Stimulated activated CD8-positive, alpha-beta memory T cell treated with anti-CD3 and anti-CD28 coated beads, Interleukin-2, amount 100 ng/mL, for 1 hour (primary cell): ENCODE measurements around the gene LCE6A.

Experiments used
- DNase-seq, 2 donors: peaks; one replicate each; pipeline ENCODE4 v3.0.0-alpha.2; 2020; ENCODE audit warnings: low read depth in 2 of 2

LCE6A gene

DNA sequence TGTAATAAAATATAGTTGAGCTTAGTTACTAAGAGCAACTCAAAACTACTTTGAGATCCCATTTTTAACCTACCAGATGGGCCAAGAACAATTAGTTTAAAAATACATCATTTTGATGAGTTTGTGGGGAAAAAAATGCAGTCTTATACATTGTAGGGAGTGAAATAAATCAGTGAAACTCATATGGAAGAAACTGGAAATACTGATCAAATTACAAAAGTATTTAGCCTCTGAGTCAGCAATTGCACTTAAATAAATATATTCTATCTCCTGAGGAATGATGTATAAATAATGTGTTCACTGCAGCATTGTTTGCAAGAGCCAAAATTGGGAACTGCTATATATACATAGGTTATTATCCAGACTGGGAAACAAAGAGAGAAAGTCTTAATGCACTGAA, 30.8 kb downstream of the LCE6A start:
- DNase-seq = no peak

DNA sequence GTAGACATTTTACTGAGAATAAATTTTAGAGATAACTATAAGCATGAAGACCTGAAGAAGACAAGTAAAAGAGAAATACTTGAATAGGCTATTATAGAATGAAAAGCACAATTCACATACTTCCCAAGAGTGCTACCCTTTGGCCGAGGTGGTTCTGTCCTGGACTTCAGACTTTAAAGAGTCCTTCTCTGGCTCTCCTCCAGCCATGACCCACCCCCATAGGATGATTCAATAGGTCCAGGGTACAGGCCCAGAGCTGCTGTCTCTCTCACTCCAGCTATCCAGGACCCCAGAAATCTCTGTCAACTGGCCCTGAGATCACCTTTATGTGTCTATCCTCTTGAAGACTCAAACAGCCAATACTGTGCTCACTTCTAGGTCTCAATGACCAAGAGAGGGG, 34.2 kb downstream of the LCE6A start:
- no peak for DNase-seq

GRCh38 chr1:152878042-152878441, 35.4 kb downstream of the LCE6A start, which contains the start of gene SMCP:
SMCP (plus strand) TSS chr1:152878322; CDS start chr1:152884423, 6,101 bp downstream.
- no peak for DNase-seq

DNA sequence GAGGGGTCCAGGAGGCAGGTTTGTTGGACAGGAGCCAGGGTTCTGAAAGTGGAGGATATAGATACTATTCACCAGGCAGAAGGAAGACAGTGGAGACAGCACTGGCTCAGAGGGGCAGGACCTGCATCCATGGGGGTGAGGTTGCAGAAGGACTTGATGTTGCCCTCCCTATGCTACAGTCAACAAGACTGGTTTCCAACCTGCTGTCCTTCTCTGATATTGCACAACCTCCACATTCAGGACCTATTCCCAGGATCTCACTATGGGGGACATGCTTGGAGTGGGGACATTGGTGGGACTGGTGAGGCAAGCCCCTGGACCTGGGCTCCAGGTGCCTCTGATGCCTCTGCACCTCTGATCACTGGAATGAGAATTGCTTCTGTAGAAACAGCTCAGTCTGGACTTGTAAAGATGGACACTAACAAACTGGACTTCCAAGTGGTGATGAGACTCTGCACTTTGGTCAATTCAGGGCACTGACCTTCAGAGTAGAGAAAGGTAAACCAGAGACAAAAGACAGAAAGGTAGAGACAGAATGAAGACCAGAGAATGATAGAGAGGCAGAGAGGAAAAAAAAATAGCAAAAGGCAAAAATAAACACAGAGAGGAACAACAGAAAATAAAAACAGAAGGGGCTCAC, 37.0 kb downstream of the LCE6A start:
- DNase-seq = no peak

DNA sequence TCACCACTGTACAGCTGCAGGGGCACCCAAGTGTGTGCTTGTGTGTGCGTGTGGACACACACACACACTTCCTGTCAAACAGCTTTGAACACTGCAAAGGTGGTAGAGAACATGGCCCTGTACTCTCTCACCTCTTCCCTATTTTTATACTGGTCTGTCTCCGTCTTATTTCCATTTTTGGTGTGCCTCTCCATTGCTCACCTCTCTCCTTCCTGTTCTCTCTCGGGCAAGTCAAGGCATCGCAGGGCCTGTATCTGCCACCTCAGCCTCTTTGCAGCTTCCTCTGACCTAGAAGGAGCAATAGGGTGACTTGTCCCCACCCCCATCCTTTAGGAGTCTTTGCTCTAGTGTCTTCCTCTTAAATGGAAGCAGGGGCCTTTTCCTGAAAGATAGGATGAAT, 37.7 kb downstream of the LCE6A start:
- DNase-seq = no peak

DNA sequence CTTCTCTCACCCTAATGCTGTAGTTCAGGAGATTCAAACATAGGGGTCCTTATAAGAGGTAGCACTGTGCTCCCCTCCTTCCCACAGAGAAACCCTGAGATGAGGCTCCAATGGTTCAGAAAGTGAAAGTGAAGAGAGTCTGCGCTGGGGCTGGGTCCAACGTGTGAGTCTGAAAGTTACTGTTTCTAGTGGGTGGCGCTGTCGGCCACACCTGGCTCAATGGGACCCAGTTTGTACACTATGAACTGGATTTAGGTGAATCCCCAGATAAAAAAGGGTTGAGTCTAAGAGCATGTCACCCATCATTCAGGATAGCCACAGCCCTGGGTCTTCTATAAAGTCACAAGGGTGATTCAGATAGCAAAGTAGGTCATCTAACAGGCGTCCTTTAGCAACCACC, 38.3 kb downstream of the LCE6A start:
- no peak for DNase-seq

DNA sequence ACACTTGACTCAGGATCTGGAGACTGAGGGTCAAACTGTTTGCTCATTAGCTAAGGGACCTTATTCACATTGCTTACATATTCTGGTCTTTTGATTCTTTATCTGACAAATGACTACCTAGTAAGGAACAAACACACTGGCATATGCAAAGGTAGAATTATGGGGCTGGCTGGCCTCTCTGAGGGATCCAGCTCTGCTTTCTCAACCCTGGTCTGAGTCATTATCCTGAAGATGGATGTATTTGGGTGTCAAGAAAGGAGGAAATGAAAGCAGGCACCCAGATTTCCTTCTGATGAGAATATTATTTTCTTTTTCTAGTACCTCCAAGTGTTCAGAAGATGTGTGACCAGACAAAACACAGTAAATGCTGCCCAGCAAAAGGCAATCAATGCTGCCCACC, 41.4 kb downstream of the LCE6A start:
- no peak for DNase-seq

DNA sequence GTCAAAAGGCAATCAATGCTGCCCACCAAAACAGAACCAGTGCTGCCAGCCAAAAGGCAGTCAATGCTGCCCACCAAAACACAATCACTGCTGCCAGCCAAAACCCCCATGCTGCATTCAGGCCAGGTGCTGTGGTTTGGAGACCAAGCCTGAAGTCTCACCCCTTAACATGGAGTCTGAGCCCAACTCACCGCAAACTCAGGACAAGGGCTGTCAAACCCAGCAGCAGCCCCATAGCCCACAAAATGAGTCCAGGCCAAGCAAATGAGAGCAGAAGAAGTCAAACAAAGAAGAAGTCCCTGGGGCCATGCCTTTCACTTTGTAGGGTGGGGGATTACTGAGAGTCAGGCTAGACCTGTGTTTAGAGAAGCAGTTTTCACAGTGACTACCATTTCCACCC, 41.9 kb downstream of the LCE6A start:
- no peak for DNase-seq

- DNase-seq = no peak
These were observed 42.4 kb downstream of the LCE6A start for GRCh38 chr1:152884966-152885624.

GRCh38 chr1:152886085-152886484, 43.4 kb downstream of the LCE6A start:
- no peak for DNase-seq

DNA sequence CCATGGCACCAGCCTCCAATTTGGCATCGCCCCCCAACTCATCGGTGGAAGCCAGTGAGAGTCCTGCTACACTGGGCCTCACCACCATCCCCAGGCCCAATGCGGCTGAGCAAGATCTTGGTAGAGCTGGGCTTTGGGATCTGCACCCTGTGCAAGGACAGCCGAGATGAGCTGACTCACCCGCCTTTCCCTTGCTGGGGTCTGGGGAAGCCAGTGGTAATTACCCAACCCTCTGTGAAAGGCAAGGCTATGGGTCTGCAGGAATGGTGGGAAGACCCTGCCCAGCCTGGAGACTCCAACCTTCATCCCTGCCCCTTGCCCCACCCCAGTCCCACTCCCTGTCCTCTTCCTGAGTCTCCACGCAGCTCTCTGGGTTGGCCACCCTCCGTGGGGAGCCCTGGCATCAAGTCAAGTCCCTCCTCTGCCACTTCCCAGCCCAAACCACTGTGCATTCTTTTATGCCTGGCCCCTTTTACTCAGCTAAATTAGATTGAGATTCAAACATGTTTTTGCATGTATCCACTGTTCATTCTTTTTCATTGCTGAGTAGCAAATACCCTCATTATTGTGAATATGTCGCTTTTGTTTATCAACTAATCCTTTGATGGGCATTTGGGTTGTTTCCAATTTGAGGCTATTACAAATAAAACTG, 44.2 kb downstream of the LCE6A start:
- no peak for DNase-seq

- no peak for DNase-seq
These were observed 45.5 kb downstream of the LCE6A start for GRCh38 chr1:152888126-152888525.
